A549 (cell line): ENCODE measurements around the gene CFAP77. TPM values are rescaled to one million over a fixed set of nuclear protein-coding genes. Genes with fewer than 3 reads are reported as not detected.

Source experiments
- ATAC-seq, 2 experiments: fragments of 200-7000 bp in 1 of 2; fragments of >200 bp in 1 of 2; cut with Nextera tagmentation in 1 of 2; cut with Tn5 transposase in 1 of 2; 3 replicates each; pipeline versions ENCODE4 v1.8.0 to v1.9.1; 2018 to 2020; ENCODE audit warnings: mild to moderate bottlenecking in 1 of 2, moderate library complexity in 1 of 2
- CTCF ChIA-PET: fragments of 300-600 bp; sonication (Branson Sonifier 250); formaldehyde crosslinking; extraction: SDS; loops from one replicate; lab custom pipeline; 2021; ENCODE audit warnings: antibody characterized with exemption, inconsistent platforms; lab: Yijun Ruan, JAX
- POLR2A ChIA-PET: fragments of 350-600 bp; formaldehyde crosslinking; extraction: SDS; loops from one replicate; lab custom pipeline; 2021; ENCODE audit warnings: antibody characterized with exemption, inconsistent platforms; lab: Yijun Ruan, JAX
- DNase-seq, 2 experiments: peaks; one replicate each; pipeline versions ENCODE4 v3.0.0 to v3.0.0-alpha.2; 2011 to 2016; ENCODE audit warnings: low read depth in 1 of 2, low spot score in 1 of 2
- FAIRE-seq: peaks from 2 replicates; lab custom pipeline; 2011; peaks lifted over from hg19 to GRCh38; lab: Jason Lieb, UNC
- H3K27ac ChIP-seq, 2 experiments: fragments of >200 bp; sonication (Bioruptor Twin); formaldehyde crosslinking; 3 replicates each; pipeline ENCODE4 v1.5.1; 2016 to 2017
- H3K4me1 ChIP-seq: fragments of >200 bp; sonication (Bioruptor Twin); formaldehyde crosslinking; 3 replicates; pipeline ENCODE4 v1.6.1; 2016
- H3K4me2 ChIP-seq: fragments of >200 bp; sonication (Bioruptor Twin); formaldehyde crosslinking; 3 replicates; pipeline ENCODE4 v1.6.1; 2016
- H3K4me3 ChIP-seq: fragments of >200 bp; sonication (Bioruptor Twin); formaldehyde crosslinking; 3 replicates; pipeline ENCODE4 v1.5.1; 2016
- H3K9me3 ChIP-seq: fragments of >200 bp; sonication (Bioruptor Twin); formaldehyde crosslinking; 3 replicates; pipeline ENCODE4 v1.6.1; 2016
- CEBPB ChIP-seq, 2 experiments: fragments of >200 bp in 1 of 2; sonication (Bioruptor Twin) in 1 of 2; formaldehyde crosslinking in 1 of 2; IDR thresholded peaks; 2 replicates each; pipeline ENCODE4 v1.6.1; 2012 to 2016
- EHF ChIP-seq: fragments of 250-450 bp; sonication (Bioruptor Pico); IDR thresholded peaks from 2 replicates; pipeline ENCODE4 v1.5.0; 2020; ENCODE audit warnings: mild to moderate bottlenecking
- EP300 ChIP-seq, 2 experiments: fragments of >200 bp; sonication (Bioruptor Twin); formaldehyde crosslinking; IDR thresholded peaks; 2 replicates in 1 of 2; 3 replicates in 1 of 2; pipeline ENCODE4 v1.6.1; 2016 to 2017
- HOXB13 ChIP-seq: fragments of 250-450 bp; sonication (Bioruptor Pico); IDR thresholded peaks from 2 replicates; pipeline ENCODE4 v1.5.0; 2020; ENCODE audit warnings: low read depth, mild to moderate bottlenecking, moderate library complexity
- HOXB5 ChIP-seq: fragments of 250-450 bp; sonication (Bioruptor Pico); IDR thresholded peaks from 2 replicates; pipeline ENCODE4 v1.5.0; 2020; ENCODE audit warnings: mild to moderate bottlenecking, moderate library complexity
- JUNB ChIP-seq: fragments of >200 bp; sonication (Bioruptor Twin); formaldehyde crosslinking; IDR thresholded peaks from 2 replicates; pipeline ENCODE4 v1.6.1; 2016
- MAZ ChIP-seq: fragments of 150-350 bp; IDR thresholded peaks from 2 replicates; pipeline ENCODE4 v1.6.1; 2014; ENCODE audit warnings: antibody characterized with exemption, low read depth, low read length, borderline replicate concordance
- MYC ChIP-seq: IDR thresholded peaks from 2 replicates; pipeline ENCODE4 v1.6.1; 2012; ENCODE audit warnings: mild to moderate bottlenecking, inconsistent platforms, low read length, improper control_type of control experiment, borderline replicate concordance
- NFE2L2 ChIP-seq: fragments of 150-350 bp; conservative IDR thresholded peaks from 2 replicates; pipeline ENCODE4 v1.6.1; 2014; ENCODE audit warnings: low read length
- PBX3 ChIP-seq: IDR thresholded peaks from 2 replicates; pipeline ENCODE4 v1.6.1; 2012
- POLR2A ChIP-seq: IDR thresholded peaks from 2 replicates; pipeline ENCODE4 v1.6.1; 2012; ENCODE audit warnings: mild to moderate bottlenecking, low read length
- REST ChIP-seq: fragments of 200-600 bp; sonication (generic); IDR thresholded peaks from 2 replicates; pipeline ENCODE4 v1.6.1; 2016; ENCODE audit warnings: antibody characterized with exemption, mild to moderate bottlenecking, moderate library complexity
- RFX5 ChIP-seq: fragments of 450-650 bp; IDR thresholded peaks from 2 replicates; pipeline ENCODE4 v1.7.1; 2014; ENCODE audit warnings: antibody characterized with exemption, mild to moderate bottlenecking, moderate library complexity
- SREBF2 ChIP-seq: fragments of 450-650 bp; IDR thresholded peaks from 2 replicates; pipeline ENCODE4 v1.6.1; 2014; ENCODE audit warnings: mild to moderate bottlenecking, moderate library complexity
- TP53 ChIP-seq: fragments of 250-450 bp; sonication (Bioruptor Pico); IDR thresholded peaks from 2 replicates; pipeline ENCODE4 v1.5.0; 2021; ENCODE audit warnings: mild to moderate bottlenecking, moderate library complexity
- USF2 ChIP-seq: fragments of 450-650 bp; IDR thresholded peaks from 2 replicates; pipeline ENCODE4 v1.6.1; 2014; ENCODE audit warnings: antibody characterized with exemption
- ZC3H11A ChIP-seq: fragments of 450-650 bp; IDR thresholded peaks from 2 replicates; pipeline ENCODE4 v1.6.1; 2014; ENCODE audit warnings: antibody characterized with exemption, mild to moderate bottlenecking
- ZNF302 ChIP-seq: fragments of 250-450 bp; sonication (Bioruptor Pico); IDR thresholded peaks from 2 replicates; pipeline ENCODE4 v1.9.0; 2021; ENCODE audit warnings: inconsistent platforms, mild to moderate bottlenecking, moderate library complexity
- WGBS: methylation state at CpG from one replicate; pipeline ENCODE4 v1.1.6; 2017; ENCODE audit errors: missing lambda C conversion rate; 5-methylcytosine and 5-hydroxymethylcytosine counted together
- polyA plus RNA-seq, 4 experiments: library from polyadenylated mRNA; depleted of rRNA in 3 of 4; stranded (reverse); fragments of >200 nt; fragmentation: RNase III in 1 of 4; extraction: RNeasy Plus Mini Kit Qiagen cat#74134 plus additional on column Dnase treatment in 1 of 4; gene quantifications; 2 replicates in 3 of 4; 3 replicates in 1 of 4; pipeline ENCODE4 v1.2.3, GENCODE V29; 2011 to 2017
- TF ChIP-seq, protein P1 (sequence below): fragments of >200 bp; sonication (Bioruptor Twin); formaldehyde crosslinking; IDR thresholded peaks from 2 replicates; pipeline ENCODE4 v1.6.1; 2016
- TF ChIP-seq, protein P2 (sequence below): fragments of >200 bp; sonication (Bioruptor Twin); formaldehyde crosslinking; IDR thresholded peaks from 3 replicates; pipeline ENCODE4 v1.6.1; 2016
- TF ChIP-seq, protein P3 (sequence below): fragments of 250-450 bp; sonication (Bioruptor Pico); IDR thresholded peaks from 2 replicates; pipeline ENCODE4 v1.5.0; 2020; ENCODE audit warnings: low read depth, mild to moderate bottlenecking, moderate library complexity
- TF ChIP-seq, protein P4 (sequence below): fragments of >200 bp; sonication (Bioruptor Twin); formaldehyde crosslinking; IDR thresholded peaks from 3 replicates; pipeline ENCODE4 v1.5.1; 2016

Gene CFAP77
- polyA plus RNA-seq, 2 of the 4 experiments (the other 2 are of a cell fraction) = 0.05 TPM; not detected in 1

GRCh38 chr9:132556714-132557113 is 146.7 kb downstream of the CFAP77 start:
- no peak for ATAC-seq
- Histone ChIP-seq H3K4me3 (no peak overlapping the region), H3K9me3 (no peaks in the 10 kb centered on the region), H3K4me2 (no peak overlapping the region), H3K4me1 (no peaks in the 10 kb centered on the region), H3K27ac (no peak overlapping the region)
- no peak for FAIRE-seq
- no peak for DNase-seq
- ChIA-PET CTCF (interaction anchor here (0.9 to 1.4 kb wide), 2 partner anchors 18 to 50 kb away, joined by 4 read pairs; no protein-coding TSS in a partner anchor), POLR2A (no interaction called here)
- TF ChIP-seq USF2 = no peak
- TF ChIP-seq CEBPB (IDR thresholded peaks at IDR 0.05) = no peak
- TF ChIP-seq, protein P1, sequence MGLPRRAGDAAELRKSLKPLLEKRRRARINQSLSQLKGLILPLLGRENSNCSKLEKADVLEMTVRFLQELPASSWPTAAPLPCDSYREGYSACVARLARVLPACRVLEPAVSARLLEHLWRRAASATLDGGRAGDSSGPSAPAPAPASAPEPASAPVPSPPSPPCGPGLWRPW = no peak
- no peak for TF ChIP-seq NFE2L2
- 77% methylated on average over 26 of the region's 26 CpGs for WGBS

- ChIA-PET POLR2A (no interaction called here), CTCF (interaction anchor here (0.9 to 1.4 kb wide), 3 partner anchors 18 to 50 kb away, joined by 4 read pairs; no protein-coding TSS in a partner anchor)
- ATAC-seq = no peak
- TF ChIP-seq EHF (CRISPR knock-in tag) = no peak
- no peak for TF ChIP-seq PBX3
- TF ChIP-seq, protein P2, sequence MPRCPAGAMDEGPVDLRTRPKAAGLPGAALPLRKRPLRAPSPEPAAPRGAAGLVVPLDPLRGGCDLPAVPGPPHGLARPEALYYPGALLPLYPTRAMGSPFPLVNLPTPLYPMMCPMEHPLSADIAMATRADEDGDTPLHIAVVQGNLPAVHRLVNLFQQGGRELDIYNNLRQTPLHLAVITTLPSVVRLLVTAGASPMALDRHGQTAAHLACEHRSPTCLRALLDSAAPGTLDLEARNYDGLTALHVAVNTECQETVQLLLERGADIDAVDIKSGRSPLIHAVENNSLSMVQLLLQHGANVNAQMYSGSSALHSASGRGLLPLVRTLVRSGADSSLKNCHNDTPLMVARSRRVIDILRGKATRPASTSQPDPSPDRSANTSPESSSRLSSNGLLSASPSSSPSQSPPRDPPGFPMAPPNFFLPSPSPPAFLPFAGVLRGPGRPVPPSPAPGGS = no peak
- no peak for TF ChIP-seq MYC
- no peak for TF ChIP-seq ZNF302 (CRISPR knock-in tag)
- no peak for TF ChIP-seq REST
- TF ChIP-seq POLR2A = no peak
- no peak for TF ChIP-seq CEBPB (IDR thresholded peaks at IDR 0.05)
- no peak for TF ChIP-seq HOXB5 (CRISPR knock-in tag)
- TF ChIP-seq, protein P3, sequence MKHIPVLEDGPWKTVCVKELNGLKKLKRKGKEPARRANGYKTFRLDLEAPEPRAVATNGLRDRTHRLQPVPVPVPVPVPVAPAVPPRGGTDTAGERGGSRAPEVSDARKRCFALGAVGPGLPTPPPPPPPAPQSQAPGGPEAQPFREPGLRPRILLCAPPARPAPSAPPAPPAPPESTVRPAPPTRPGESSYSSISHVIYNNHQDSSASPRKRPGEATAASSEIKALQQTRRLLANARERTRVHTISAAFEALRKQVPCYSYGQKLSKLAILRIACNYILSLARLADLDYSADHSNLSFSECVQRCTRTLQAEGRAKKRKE (CRISPR knock-in tag) = no peak
- H3K4me2 ChIP-seq = no peak overlapping the region
- no peak overlapping the region for H3K4me3 ChIP-seq
- WGBS = 41% methylated on average over 8 of the region's 15 CpGs
- no peak for FAIRE-seq
- no peak for DNase-seq
- no peaks in the 10 kb centered on the region for H3K9me3 ChIP-seq
- H3K4me1 ChIP-seq = no peaks in the 10 kb centered on the region
- no peak overlapping the region for H3K27ac ChIP-seq
Measured at GRCh38 chr9:132557159-132557558, 147.1 kb downstream of the CFAP77 start.

GRCh38 chr9:132559711-132560110 is 149.7 kb downstream of the CFAP77 start:
- POLR2A ChIA-PET = no interaction called here
- Histone ChIP-seq H3K4me3 (no peak overlapping the region), H3K9me3 (no peaks in the 10 kb centered on the region), H3K27ac (no peak overlapping the region), H3K4me1 (no peaks in the 10 kb centered on the region), H3K4me2 (no peak overlapping the region)
- WGBS = 59% methylated on average over 2 of the region's 2 CpGs
- DNase-seq = no peak
- CTCF ChIA-PET = interaction anchor here (0.8 to 2.8 kb wide), 6 partner anchors 11 to 412 kb away, joined by 3 to 14 read pairs (median 4); no protein-coding TSS in a partner anchor
- no peak for TF ChIP-seq EHF (CRISPR knock-in tag)
- TF ChIP-seq ZNF302 (CRISPR knock-in tag) = no peak
- no peak for TF ChIP-seq TP53 (CRISPR knock-in tag)
- TF ChIP-seq RFX5 = no peak
- TF ChIP-seq MYC = no peak
- TF ChIP-seq ZC3H11A = no peak
- TF ChIP-seq HOXB5 (CRISPR knock-in tag) = no peak
- no peak for TF ChIP-seq JUNB
- TF ChIP-seq EP300 (IDR thresholded peaks at IDR 0.05) = no peak
- no peak for TF ChIP-seq SREBF2
- no peak for TF ChIP-seq HOXB13
- TF ChIP-seq PBX3 = no peak
- no peak for TF ChIP-seq CEBPB (IDR thresholded peaks at IDR 0.05)
- TF ChIP-seq, protein P4, sequence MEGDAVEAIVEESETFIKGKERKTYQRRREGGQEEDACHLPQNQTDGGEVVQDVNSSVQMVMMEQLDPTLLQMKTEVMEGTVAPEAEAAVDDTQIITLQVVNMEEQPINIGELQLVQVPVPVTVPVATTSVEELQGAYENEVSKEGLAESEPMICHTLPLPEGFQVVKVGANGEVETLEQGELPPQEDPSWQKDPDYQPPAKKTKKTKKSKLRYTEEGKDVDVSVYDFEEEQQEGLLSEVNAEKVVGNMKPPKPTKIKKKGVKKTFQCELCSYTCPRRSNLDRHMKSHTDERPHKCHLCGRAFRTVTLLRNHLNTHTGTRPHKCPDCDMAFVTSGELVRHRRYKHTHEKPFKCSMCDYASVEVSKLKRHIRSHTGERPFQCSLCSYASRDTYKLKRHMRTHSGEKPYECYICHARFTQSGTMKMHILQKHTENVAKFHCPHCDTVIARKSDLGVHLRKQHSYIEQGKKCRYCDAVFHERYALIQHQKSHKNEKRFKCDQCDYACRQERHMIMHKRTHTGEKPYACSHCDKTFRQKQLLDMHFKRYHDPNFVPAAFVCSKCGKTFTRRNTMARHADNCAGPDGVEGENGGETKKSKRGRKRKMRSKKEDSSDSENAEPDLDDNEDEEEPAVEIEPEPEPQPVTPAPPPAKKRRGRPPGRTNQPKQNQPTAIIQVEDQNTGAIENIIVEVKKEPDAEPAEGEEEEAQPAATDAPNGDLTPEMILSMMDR = no peak
- TF ChIP-seq MAZ = no peak
- FAIRE-seq = no peak
- ATAC-seq = no peak
